ENCODE results near the gene CHM.

CHM gene

GRCh38 chrX:86044216-86044615 is 3.1 kb downstream of the CHM start:
- no peak for TF ChIP-seq CTCF (IDR thresholded peaks at IDR 0.05; ENCODE audit: borderline replicate concordance, insufficient read depth, low read depth, low read length)
- H3K4me3 ChIP-seq (ENCODE audit: low read depth, low read length), result no peak overlapping the region

- no peak overlapping the region for H3K4me3 ChIP-seq (ENCODE audit: low read depth, low read length)
- no peak for TF ChIP-seq CTCF (IDR thresholded peaks at IDR 0.05; ENCODE audit: borderline replicate concordance, insufficient read depth, low read depth, low read length)
These were observed 7.5 kb downstream of the CHM start for GRCh38 chrX:86039625-86040568.

- TF ChIP-seq CTCF (IDR thresholded peaks at IDR 0.05; ENCODE audit: borderline replicate concordance, insufficient read depth, low read depth, low read length), result no peak
- H3K4me3 ChIP-seq (ENCODE audit: low read depth, low read length), result no peak overlapping the region
These were observed 14.0 kb downstream of the CHM start for GRCh38 chrX:86033385-86033784.

- no peak overlapping the region for H3K4me3 ChIP-seq (ENCODE audit: low read depth, low read length)
- TF ChIP-seq CTCF (IDR thresholded peaks at IDR 0.05; ENCODE audit: borderline replicate concordance, insufficient read depth, low read depth, low read length), result no peak
These were observed 18.7 kb downstream of the CHM start for GRCh38 chrX:86028681-86029080.

- H3K4me3 ChIP-seq (ENCODE audit: low read depth, low read length), result no peak overlapping the region
- TF ChIP-seq CTCF (IDR thresholded peaks at IDR 0.05; ENCODE audit: borderline replicate concordance, insufficient read depth, low read depth, low read length), result no peak
These were observed 23.5 kb downstream of the CHM start for GRCh38 chrX:86023811-86024210.

- no peak overlapping the region for H3K4me3 ChIP-seq (ENCODE audit: low read depth, low read length)
- TF ChIP-seq CTCF (IDR thresholded peaks at IDR 0.05; ENCODE audit: borderline replicate concordance, insufficient read depth, low read depth, low read length), result no peak
These were observed 25.6 kb downstream of the CHM start for GRCh38 chrX:86021652-86022289.
